Naive thymus-derived CD4-positive, alpha-beta T cell (primary cell): ENCODE measurements around the gene CREG1. TPM values are rescaled to one million over a fixed set of nuclear protein-coding genes. Genes with fewer than 3 reads are reported as not detected.

ENCODE experiments used
- ATAC-seq: fragments of 150-1000 bp; cut with Tn5 transposase; 2 replicates; pipeline ENCODE4 v1.10.0; 2021; ENCODE audit warnings: mild to moderate bottlenecking, moderate library complexity
- CTCF ChIA-PET: fragments of 350-600 bp; sonication (Branson Sonifier 250); formaldehyde crosslinking; loops from one replicate; lab custom pipeline; 2021; ENCODE audit warnings: antibody characterized with exemption; lab: Charles Lee
- POLR2A ChIA-PET: fragments of 350-600 bp; sonication (Branson Sonifier 250); formaldehyde crosslinking; loops from one replicate; lab custom pipeline; 2021; ENCODE audit warnings: antibody characterized with exemption, inconsistent platforms; lab: Charles Lee
- DNase-seq, 9 donors: peaks; one replicate each; pipeline versions ENCODE4 v3.0.0 to v3.0.0-alpha.2; 2020 to 2022; ENCODE audit warnings: mixed read lengths in 1 of 9
- H3K27ac ChIP-seq: one replicate; pipeline ENCODE4 v1.7.0; 2013; ENCODE audit warnings: mild to moderate bottlenecking, low read depth, low read length, moderate library complexity
- H3K27me3 ChIP-seq, 2 donors: one replicate each; pipeline ENCODE4 v1.7.0; 2013; ENCODE audit warnings: low read length in 2 of 2, mild to moderate bottlenecking in 2 of 2, moderate library complexity in 2 of 2; ENCODE audit not compliant: control insufficient read depth in 2 of 2, insufficient read depth in 2 of 2
- H3K36me3 ChIP-seq, 3 experiments: 1 replicate in 2 of 3; 2 replicates in 1 of 3; pipeline ENCODE4 v1.7.0; 2013; ENCODE audit warnings: low read length in 3 of 3, mild to moderate bottlenecking in 3 of 3, moderate library complexity in 1 of 3; ENCODE audit not compliant: insufficient read depth in 3 of 3, control insufficient read depth in 2 of 3
- H3K4me1 ChIP-seq, 2 donors: one replicate each; pipeline ENCODE4 v1.7.0; 2013; ENCODE audit warnings: low read length in 2 of 2, mild to moderate bottlenecking in 2 of 2, moderate library complexity in 1 of 2; ENCODE audit not compliant: control insufficient read depth in 2 of 2, insufficient read depth in 2 of 2
- H3K4me3 ChIP-seq: 2 replicates; pipeline ENCODE4 v1.7.0; 2013; ENCODE audit warnings: mild to moderate bottlenecking, low read length
- H3K9me3 ChIP-seq, 3 experiments: 1 replicate in 2 of 3; 2 replicates in 1 of 3; pipeline ENCODE4 v1.7.0; 2013; ENCODE audit warnings: low read length in 3 of 3; ENCODE audit not compliant: control insufficient read depth in 2 of 3
- H3K27ac Mint-ChIP-seq, 9 donors: one replicate each; pipeline ENCODE4 v1.8.0; 2020 to 2022; ENCODE audit warnings: mixed read lengths in 9 of 9, mild to moderate bottlenecking in 8 of 9, moderate library complexity in 5 of 9, inconsistent platforms in 2 of 9
- H3K27me3 Mint-ChIP-seq, 5 donors: one replicate each; pipeline ENCODE4 v1.8.0; 2021 to 2022; ENCODE audit warnings: mixed read lengths in 5 of 5, mild to moderate bottlenecking in 1 of 5
- H3K36me3 Mint-ChIP-seq, 5 donors: one replicate each; pipeline ENCODE4 v1.8.0; 2020 to 2022; ENCODE audit warnings: mixed read lengths in 5 of 5, mild to moderate bottlenecking in 3 of 5, inconsistent platforms in 1 of 5
- H3K4me1 Mint-ChIP-seq, 7 donors: one replicate each; pipeline ENCODE4 v1.8.0; 2020 to 2022; ENCODE audit warnings: mixed read lengths in 7 of 7, mild to moderate bottlenecking in 3 of 7, inconsistent platforms in 1 of 7
- H3K4me3 Mint-ChIP-seq, 10 donors: one replicate each; pipeline ENCODE4 v1.8.0; 2020 to 2022; ENCODE audit warnings: mild to moderate bottlenecking in 10 of 10, mixed read lengths in 10 of 10, moderate library complexity in 6 of 10, inconsistent platforms in 2 of 10
- H3K9me3 Mint-ChIP-seq, 11 donors: one replicate each; pipeline ENCODE4 v1.8.0; 2020 to 2022; ENCODE audit warnings: mixed read lengths in 11 of 11, mild to moderate bottlenecking in 4 of 11, inconsistent platforms in 1 of 11, moderate library complexity in 1 of 11
- intact Hi-C, 2 donors: fragments of 100-400 bp; cut with micrococcal nuclease; formaldehyde crosslinking; loops; one replicate each; pipeline ENCODE4 v1.15.1; 2023
- polyA plus RNA-seq, 2 donors: library from polyadenylated mRNA; unstranded; fragments of 300-500 nt; fragmentation: Illumina TruSeq; gene quantifications; one replicate each; pipeline ENCODE4 v1.2.3, GENCODE V29; 2021
- total RNA-seq, 6 experiments: library from RNA in 5 of 6; stranded (reverse) in 5 of 6; gene quantifications; 1 replicate in 5 of 6; 2 replicates in 1 of 6; pipeline ENCODE4 v1.2.3 and lab custom pipeline; 2021 to 2026

The CREG1 gene
- total and polyA plus RNA-seq, 7 experiments from 2014 or later = 10.6 to 40.6 (median 23.4) TPM

DNA sequence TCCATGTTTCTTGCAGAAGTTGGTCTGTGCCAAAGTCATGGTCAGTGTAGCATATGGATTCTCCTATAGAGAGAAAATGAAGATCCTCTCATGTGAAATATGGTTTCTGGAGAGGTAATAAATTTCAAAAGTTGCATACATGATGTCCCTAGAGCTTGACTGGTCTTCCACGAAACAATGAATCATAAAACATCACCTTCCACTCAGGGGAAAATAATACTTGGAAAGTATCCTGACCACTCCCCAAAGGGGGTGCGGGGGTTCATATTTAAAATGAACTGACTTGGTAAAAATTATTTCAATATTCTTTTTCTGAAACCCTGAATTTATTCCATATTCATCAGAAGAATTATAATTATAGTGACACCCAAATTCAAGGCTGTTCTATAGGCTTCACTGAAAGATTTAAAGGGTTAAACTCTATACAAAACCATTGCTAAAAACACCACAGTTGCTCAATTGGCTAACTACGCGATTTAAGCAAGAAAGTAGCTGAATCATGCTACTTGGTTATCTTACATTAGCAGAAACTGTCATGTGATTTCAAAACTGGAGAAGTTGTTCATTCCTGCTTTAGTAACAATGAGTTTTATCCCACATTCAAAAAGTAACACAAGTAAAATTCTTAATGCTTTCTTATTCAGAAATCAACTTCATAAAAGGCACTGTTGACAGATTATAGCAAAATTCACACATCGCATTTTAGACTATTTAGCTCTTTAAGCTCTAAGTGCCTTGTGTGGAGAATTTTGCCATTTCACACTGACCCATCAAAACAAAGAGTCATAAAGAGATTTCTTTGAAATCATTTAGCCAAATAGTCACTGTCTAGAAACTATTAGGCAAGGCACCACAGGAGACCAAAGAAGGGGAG lies 5.3 kb downstream of the CREG1 start:
- H3K27me3 Mint-ChIP-seq = no peaks in the 10 kb centered on the region
- POLR2A ChIA-PET = interaction anchor here (0.6 to 1.0 kb wide), 3 partner anchors 14 to 76 kb away, joined by 3 read pairs; no protein-coding TSS in a partner anchor
- CTCF ChIA-PET = interaction anchor here (1.7 kb wide), 1 partner anchor 8 kb away, joined by 6 read pairs; no protein-coding TSS in a partner anchor
- H3K4me3 Mint-ChIP-seq = no peak overlapping the region
- peak overlapping the region in 2 of 9 donors; percentile 20 to 52 for H3K27ac Mint-ChIP-seq
- peaks cover 0 to 28% (median 9%) of the 10 kb centered on the region in 5 donors for H3K36me3 Mint-ChIP-seq
- H3K9me3 Mint-ChIP-seq = no peaks in the 10 kb centered on the region
- DNase-seq (no peak), ATAC-seq (peak; percentile 37)
- Histone ChIP-seq H3K4me1 (peaks cover 8% of the 10 kb centered on the region in 2 donors), H3K36me3 (peaks cover 0 to 28% (median 6%) of the 10 kb centered on the region in 3 experiments), H3K27ac (no peak overlapping the region), H3K9me3 (no peaks in the 10 kb centered on the region), H3K27me3 (no peaks in the 10 kb centered on the region), H3K4me3 (no peak overlapping the region)
- intact Hi-C loops = no loop called here
- peaks cover 28 to 41% (median 33%) of the 10 kb centered on the region in 7 donors for H3K4me1 Mint-ChIP-seq

DNA sequence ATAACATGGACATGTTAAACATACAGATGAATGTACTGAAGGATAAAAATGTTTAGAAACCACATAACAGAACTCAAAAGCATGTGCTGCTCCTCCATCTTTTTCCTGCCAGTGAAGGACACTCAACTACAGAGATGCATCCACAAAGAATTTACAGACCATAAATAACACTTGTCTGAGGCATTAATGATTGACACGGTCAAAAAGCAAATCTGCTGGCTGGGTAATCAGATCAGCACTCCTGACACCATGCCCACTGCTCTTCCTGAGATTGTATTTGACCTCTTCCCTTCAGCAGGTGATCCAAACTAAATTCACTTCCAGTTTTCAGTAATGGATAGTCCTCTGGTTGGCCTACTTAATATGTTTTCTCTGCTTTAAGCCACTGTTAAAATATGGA lies 6.6 kb downstream of the CREG1 start:
- no peaks in the 10 kb centered on the region for H3K4me1 ChIP-seq
- no peak for DNase-seq
- no peaks in the 10 kb centered on the region for H3K9me3 ChIP-seq
- ChIA-PET POLR2A (interaction anchor here (1.1 kb wide), 1 partner anchor 282 kb away, joined by 12 read pairs; no protein-coding TSS in a partner anchor), CTCF (no interaction called here)
- Mint-ChIP-seq H3K9me3 (no peaks in the 10 kb centered on the region), H3K27me3 (no peaks in the 10 kb centered on the region), H3K4me1 (peaks cover 22 to 42% (median 26%) of the 10 kb centered on the region in 7 donors), H3K27ac (peak overlapping the region in 3 of 9 donors; percentile 13 to 60 (median 18)), H3K36me3 (peaks cover 0 to 28% (median 9%) of the 10 kb centered on the region in 5 donors), H3K4me3 (no peak overlapping the region)
- ATAC-seq = no peak
- no peaks in the 10 kb centered on the region for H3K27me3 ChIP-seq
- no peak overlapping the region for H3K27ac ChIP-seq
- peaks cover 0 to 25% (median 6%) of the 10 kb centered on the region in 3 experiments for H3K36me3 ChIP-seq
- intact Hi-C loops = no loop called here
- no peak overlapping the region for H3K4me3 ChIP-seq

GRCh38 chr1:167545349-167545748 lies 8.2 kb downstream of the CREG1 start:
- Mint-ChIP-seq H3K36me3 (peaks cover 0 to 32% (median 9%) of the 10 kb centered on the region in 5 donors), H3K9me3 (no peaks in the 10 kb centered on the region), H3K4me1 (peaks cover 10 to 47% (median 14%) of the 10 kb centered on the region in 7 donors), H3K4me3 (no peak overlapping the region), H3K27ac (no peak overlapping the region), H3K27me3 (no peaks in the 10 kb centered on the region)
- ATAC-seq (no peak), DNase-seq (no peak)
- Histone ChIP-seq H3K9me3 (no peaks in the 10 kb centered on the region), H3K36me3 (peaks cover 0 to 25% (median 6%) of the 10 kb centered on the region in 3 experiments), H3K4me1 (no peaks in the 10 kb centered on the region), H3K4me3 (no peak overlapping the region), H3K27ac (no peak overlapping the region), H3K27me3 (no peaks in the 10 kb centered on the region)
- ChIA-PET POLR2A (interaction anchor here (0.6 to 2.0 kb wide), 2 partner anchors 8 to 105 kb away, joined by 3 to 7 read pairs; partner anchors contain the start of gene CREG1), CTCF (interaction anchor here (0.6 kb wide), 1 partner anchor 265 kb away, joined by 6 read pairs; no protein-coding TSS in a partner anchor)
- intact Hi-C loops = no loop called here

- Mint-ChIP-seq H3K9me3 (peaks cover 0 to 2% (median 0%) of the 10 kb centered on the region in 11 donors), H3K36me3 (peaks cover 0 to 32% (median 9%) of the 10 kb centered on the region in 5 donors), H3K27ac (peak overlapping the region in 5 of 9 donors; percentile 7 to 62 (median 46)), H3K4me1 (peaks cover 6 to 51% (median 11%) of the 10 kb centered on the region in 7 donors), H3K27me3 (no peaks in the 10 kb centered on the region), H3K4me3 (no peak overlapping the region)
- Histone ChIP-seq H3K27ac (no peak overlapping the region), H3K27me3 (no peaks in the 10 kb centered on the region), H3K4me3 (no peak overlapping the region), H3K36me3 (peaks cover 0 to 25% (median 6%) of the 10 kb centered on the region in 3 experiments), H3K4me1 (no peaks in the 10 kb centered on the region), H3K9me3 (no peaks in the 10 kb centered on the region)
- ChIA-PET POLR2A (interaction anchor here (2.0 kb wide), 1 partner anchor 9 kb away, joined by 7 read pairs; the partner anchor contains the start of gene CREG1), CTCF (interaction anchor here (0.6 to 1.8 kb wide), 3 partner anchors 10 to 264 kb away, joined by 3 to 6 read pairs (median 5); no protein-coding TSS in a partner anchor)
- DNase-seq = no peak
- no peak for ATAC-seq
- intact Hi-C loops = loop anchor here in 1 of 2 donors (5.0 kb wide), 2 partner anchors 322 to 422 kb away; partner anchors contain the start of gene POU2F1
Observed at GRCh38 chr1:167544447-167545093, 9.0 kb downstream of the CREG1 start.

- POLR2A ChIA-PET = interaction anchor here (0.7 kb wide), 1 partner anchor 275 kb away, joined by 8 read pairs; no protein-coding TSS in a partner anchor
- Histone ChIP-seq H3K9me3 (no peaks in the 10 kb centered on the region), H3K27me3 (no peaks in the 10 kb centered on the region), H3K27ac (no peak overlapping the region), H3K4me1 (no peaks in the 10 kb centered on the region), H3K4me3 (no peak overlapping the region), H3K36me3 (peaks cover 0 to 25% (median 6%) of the 10 kb centered on the region in 3 experiments)
- DNase-seq (no peak), ATAC-seq (no peak)
- CTCF ChIA-PET = interaction anchor here (1.3 to 1.8 kb wide), 2 partner anchors 9 to 11 kb away, joined by 3 to 5 read pairs; no protein-coding TSS in a partner anchor
- H3K27me3 Mint-ChIP-seq = no peaks in the 10 kb centered on the region
- H3K9me3 Mint-ChIP-seq = peaks cover 0 to 2% (median 0%) of the 10 kb centered on the region in 11 donors
- no peak overlapping the region for H3K4me3 Mint-ChIP-seq
- H3K36me3 Mint-ChIP-seq = peaks cover 0 to 32% (median 9%) of the 10 kb centered on the region in 5 donors
- peaks cover 3 to 56% (median 5%) of the 10 kb centered on the region in 7 donors for H3K4me1 Mint-ChIP-seq
- peak overlapping the region in 1 of 9 donors; percentile 42 for H3K27ac Mint-ChIP-seq
- intact Hi-C loops = loop anchor here in 1 of 2 donors (5.0 kb wide), 2 partner anchors 321 to 421 kb away; partner anchors contain the start of gene POU2F1
Observed at GRCh38 chr1:167543199-167543990, 10.2 kb downstream of the CREG1 start.
